ENCODE measurements around the gene CDH13.

The CDH13 gene

DNA sequence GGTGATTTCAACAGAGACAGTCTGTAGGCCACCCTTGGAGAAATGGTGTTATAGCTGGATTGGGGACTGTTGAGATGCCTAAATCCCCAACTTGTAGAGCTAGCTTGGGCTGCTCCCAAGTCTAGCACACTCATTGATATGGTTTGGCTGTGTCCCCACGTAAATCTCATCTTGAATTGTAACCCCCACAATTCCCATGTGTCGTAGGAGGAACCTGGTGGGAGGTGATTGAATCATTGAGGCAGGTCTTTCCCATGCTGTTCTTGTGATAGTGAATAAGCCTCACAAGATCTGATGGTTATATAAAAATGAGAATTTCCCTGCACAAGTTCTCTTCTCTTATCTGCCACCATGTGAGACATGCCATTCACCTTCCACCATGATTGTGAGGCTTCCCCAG is 536.0 kb downstream of the CDH13 start:
- Histone ChIP-seq H3K4me3 (replicated peaks; ENCODE audit: insufficient read depth, low read length) (no peak overlapping the region), H3K27me3 (ENCODE audit: insufficient read depth, poor library complexity, severe bottlenecking) (no peaks in the 10 kb centered on the region), H3K27ac (replicated peaks) (no peak overlapping the region)
- no peak for DNase-seq (ENCODE audit: low read depth in 1 of 2, low spot score in 1 of 2)
- TF ChIP-seq POLR2AphosphoS5 (IDR thresholded peaks at IDR 0.05; ENCODE audit: low read depth) (no peak), GABPA (IDR thresholded peaks at IDR 0.05; ENCODE audit: low read depth) (no peak), SPI1 (IDR thresholded peaks at IDR 0.05; ENCODE audit: borderline replicate concordance, low read depth) (no peak)
- TF ChIP-seq, protein P1, sequence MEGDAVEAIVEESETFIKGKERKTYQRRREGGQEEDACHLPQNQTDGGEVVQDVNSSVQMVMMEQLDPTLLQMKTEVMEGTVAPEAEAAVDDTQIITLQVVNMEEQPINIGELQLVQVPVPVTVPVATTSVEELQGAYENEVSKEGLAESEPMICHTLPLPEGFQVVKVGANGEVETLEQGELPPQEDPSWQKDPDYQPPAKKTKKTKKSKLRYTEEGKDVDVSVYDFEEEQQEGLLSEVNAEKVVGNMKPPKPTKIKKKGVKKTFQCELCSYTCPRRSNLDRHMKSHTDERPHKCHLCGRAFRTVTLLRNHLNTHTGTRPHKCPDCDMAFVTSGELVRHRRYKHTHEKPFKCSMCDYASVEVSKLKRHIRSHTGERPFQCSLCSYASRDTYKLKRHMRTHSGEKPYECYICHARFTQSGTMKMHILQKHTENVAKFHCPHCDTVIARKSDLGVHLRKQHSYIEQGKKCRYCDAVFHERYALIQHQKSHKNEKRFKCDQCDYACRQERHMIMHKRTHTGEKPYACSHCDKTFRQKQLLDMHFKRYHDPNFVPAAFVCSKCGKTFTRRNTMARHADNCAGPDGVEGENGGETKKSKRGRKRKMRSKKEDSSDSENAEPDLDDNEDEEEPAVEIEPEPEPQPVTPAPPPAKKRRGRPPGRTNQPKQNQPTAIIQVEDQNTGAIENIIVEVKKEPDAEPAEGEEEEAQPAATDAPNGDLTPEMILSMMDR (IDR thresholded peaks at IDR 0.05; ENCODE audit: insufficient read depth, low read length) = no peak
- TF ChIP-seq, protein P2, sequence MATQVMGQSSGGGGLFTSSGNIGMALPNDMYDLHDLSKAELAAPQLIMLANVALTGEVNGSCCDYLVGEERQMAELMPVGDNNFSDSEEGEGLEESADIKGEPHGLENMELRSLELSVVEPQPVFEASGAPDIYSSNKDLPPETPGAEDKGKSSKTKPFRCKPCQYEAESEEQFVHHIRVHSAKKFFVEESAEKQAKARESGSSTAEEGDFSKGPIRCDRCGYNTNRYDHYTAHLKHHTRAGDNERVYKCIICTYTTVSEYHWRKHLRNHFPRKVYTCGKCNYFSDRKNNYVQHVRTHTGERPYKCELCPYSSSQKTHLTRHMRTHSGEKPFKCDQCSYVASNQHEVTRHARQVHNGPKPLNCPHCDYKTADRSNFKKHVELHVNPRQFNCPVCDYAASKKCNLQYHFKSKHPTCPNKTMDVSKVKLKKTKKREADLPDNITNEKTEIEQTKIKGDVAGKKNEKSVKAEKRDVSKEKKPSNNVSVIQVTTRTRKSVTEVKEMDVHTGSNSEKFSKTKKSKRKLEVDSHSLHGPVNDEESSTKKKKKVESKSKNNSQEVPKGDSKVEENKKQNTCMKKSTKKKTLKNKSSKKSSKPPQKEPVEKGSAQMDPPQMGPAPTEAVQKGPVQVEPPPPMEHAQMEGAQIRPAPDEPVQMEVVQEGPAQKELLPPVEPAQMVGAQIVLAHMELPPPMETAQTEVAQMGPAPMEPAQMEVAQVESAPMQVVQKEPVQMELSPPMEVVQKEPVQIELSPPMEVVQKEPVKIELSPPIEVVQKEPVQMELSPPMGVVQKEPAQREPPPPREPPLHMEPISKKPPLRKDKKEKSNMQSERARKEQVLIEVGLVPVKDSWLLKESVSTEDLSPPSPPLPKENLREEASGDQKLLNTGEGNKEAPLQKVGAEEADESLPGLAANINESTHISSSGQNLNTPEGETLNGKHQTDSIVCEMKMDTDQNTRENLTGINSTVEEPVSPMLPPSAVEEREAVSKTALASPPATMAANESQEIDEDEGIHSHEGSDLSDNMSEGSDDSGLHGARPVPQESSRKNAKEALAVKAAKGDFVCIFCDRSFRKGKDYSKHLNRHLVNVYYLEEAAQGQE (IDR thresholded peaks at IDR 0.05; ENCODE audit: insufficient replicate concordance, low read depth) = no peak

DNA sequence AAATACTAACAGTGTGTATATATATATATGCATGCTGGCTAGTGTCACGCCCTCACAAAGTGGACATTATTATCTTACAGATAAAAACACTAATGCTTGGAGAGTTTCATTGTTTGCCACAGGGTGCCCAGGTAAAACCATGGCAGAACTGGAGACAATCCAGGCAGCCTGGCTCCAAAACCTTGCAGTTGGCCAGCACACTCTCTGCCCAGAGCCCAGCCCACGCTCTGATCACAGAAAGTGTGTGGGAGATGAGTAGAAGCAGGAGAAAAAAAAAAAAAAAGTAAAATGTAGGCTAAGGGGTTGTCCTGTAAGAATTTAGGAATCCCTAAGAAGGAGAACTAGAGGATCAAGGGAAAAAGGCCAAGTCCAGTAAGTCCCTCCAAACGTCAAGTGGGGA is 538.0 kb downstream of the CDH13 start:
- H3K27ac ChIP-seq (replicated peaks) = no peak overlapping the region
- TF ChIP-seq SPI1 (IDR thresholded peaks at IDR 0.05; ENCODE audit: borderline replicate concordance, low read depth) = no peak
- no peak overlapping the region for H3K4me3 ChIP-seq (replicated peaks; ENCODE audit: insufficient read depth, low read length)
- no peaks in the 10 kb centered on the region for H3K27me3 ChIP-seq (ENCODE audit: insufficient read depth, poor library complexity, severe bottlenecking)
- no peak for DNase-seq (ENCODE audit: low read depth in 1 of 2, low spot score in 1 of 2)

DNA sequence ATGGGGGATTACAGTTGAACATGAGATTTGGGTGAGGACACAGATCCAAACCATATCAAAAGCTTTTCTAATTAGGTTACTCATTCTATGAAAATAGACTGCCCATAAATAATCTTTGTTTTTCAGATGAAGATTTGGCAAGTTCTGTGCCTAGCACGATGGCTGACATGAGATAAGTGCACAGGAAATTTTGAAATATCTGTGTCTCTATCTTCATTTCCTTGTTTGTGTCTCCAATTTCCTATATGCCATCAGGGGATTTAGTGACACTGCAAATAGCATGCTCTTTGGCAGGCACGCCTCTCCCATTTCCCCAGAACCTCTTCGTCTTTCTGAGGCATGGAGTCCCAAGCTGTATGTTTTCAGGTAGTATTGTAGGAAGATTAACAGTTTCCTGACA is 544.6 kb downstream of the CDH13 start:
- H3K4me3 ChIP-seq (replicated peaks; ENCODE audit: insufficient read depth, low read length) = no peak overlapping the region
- TF ChIP-seq, protein P1 (IDR thresholded peaks at IDR 0.05; ENCODE audit: insufficient read depth, low read length) = no peak
- TF ChIP-seq POLR2AphosphoS5 (IDR thresholded peaks at IDR 0.05; ENCODE audit: low read depth) (no peak), GABPA (IDR thresholded peaks at IDR 0.05; ENCODE audit: low read depth) (no peak), SPI1 (IDR thresholded peaks at IDR 0.05; ENCODE audit: borderline replicate concordance, low read depth) (no peak)
- TF ChIP-seq, protein P2 (IDR thresholded peaks at IDR 0.05; ENCODE audit: insufficient replicate concordance, low read depth) = no peak
- no peaks in the 10 kb centered on the region for H3K27me3 ChIP-seq (ENCODE audit: insufficient read depth, poor library complexity, severe bottlenecking)
- H3K27ac ChIP-seq (replicated peaks) = no peak overlapping the region
- no peak for DNase-seq (ENCODE audit: low read depth in 1 of 2, low spot score in 1 of 2)

DNA sequence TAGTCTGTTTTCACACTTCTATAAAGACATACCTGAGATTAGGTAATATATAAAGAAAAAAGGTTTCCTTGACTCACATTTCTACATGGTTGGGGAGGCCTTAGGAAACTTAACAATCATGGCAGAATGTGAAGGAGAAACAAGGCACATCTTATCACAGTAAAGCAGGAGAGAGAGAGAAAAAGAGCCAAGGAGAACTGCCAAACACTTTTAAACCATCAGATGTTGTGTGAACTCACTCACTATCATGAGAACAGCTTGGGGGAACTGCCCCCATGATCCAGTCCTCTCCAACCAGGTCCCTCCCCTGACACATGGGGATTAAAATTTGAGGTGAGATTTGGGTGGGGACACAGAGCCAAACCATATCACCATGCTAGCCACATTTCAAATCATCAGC is 547.9 kb downstream of the CDH13 start:
- Histone ChIP-seq H3K4me3 (replicated peaks; ENCODE audit: insufficient read depth, low read length) (no peak overlapping the region), H3K27me3 (ENCODE audit: insufficient read depth, poor library complexity, severe bottlenecking) (no peaks in the 10 kb centered on the region), H3K27ac (replicated peaks) (no peak overlapping the region)
- no peak for TF ChIP-seq GABPA (IDR thresholded peaks at IDR 0.05; ENCODE audit: low read depth)
- TF ChIP-seq, protein P1 (IDR thresholded peaks at IDR 0.05; ENCODE audit: insufficient read depth, low read length) = no peak
- TF ChIP-seq, protein P2 (IDR thresholded peaks at IDR 0.05; ENCODE audit: insufficient replicate concordance, low read depth) = no peak
- TF ChIP-seq SPI1 (IDR thresholded peaks at IDR 0.05; ENCODE audit: borderline replicate concordance, low read depth) = no peak
- TF ChIP-seq POLR2AphosphoS5 (IDR thresholded peaks at IDR 0.05; ENCODE audit: low read depth) = no peak
- DNase-seq (ENCODE audit: low read depth in 1 of 2, low spot score in 1 of 2) = no peak
